GM12878 (cell line): ENCODE results near the gene IRF1. TPM values are rescaled to one million over a fixed set of nuclear protein-coding genes. Genes with fewer than 3 reads are reported as not detected.

Experiments
- ATAC-seq: fragments of 200-7000 bp; cut with Tn5 transposase; 3 replicates; pipeline ENCODE4 v1.9.1; 2020; ENCODE audit warnings: mild to moderate bottlenecking, moderate library complexity
- BruUV-seq: library from RNA; stranded (reverse); fragments of 400-500 nt; replicated peaks from 2 replicates; lab custom pipeline; 2021; lab: Mats Ljungman, UMichigan
- CTCF ChIA-PET: fragments of 300-600 bp; sonication (Branson Sonifier 250); formaldehyde crosslinking; extraction: SDS; loops from one replicate; lab custom pipeline; 2021; ENCODE audit warnings: inconsistent platforms; lab: Yijun Ruan, JAX
- POLR2A ChIA-PET: fragments of 350-600 bp; formaldehyde crosslinking; extraction: SDS; loops from one replicate; lab custom pipeline; 2021; ENCODE audit warnings: inconsistent platforms; lab: Charles Lee
- RAD21 ChIA-PET: fragments of 300-600 bp; sonication (Branson Sonifier 250); formaldehyde crosslinking; loops from one replicate; lab custom pipeline; 2023; ENCODE audit warnings: antibody characterized with exemption; ENCODE audit not compliant: unreplicated experiment; lab: Charles Lee
- SMC1A ChIA-PET: fragments of 300-600 bp; sonication (Branson Sonifier 250); formaldehyde crosslinking; loops from one replicate; lab custom pipeline; 2023; ENCODE audit not compliant: unreplicated experiment, uncharacterized antibody; lab: Charles Lee
- DNase-seq: peaks from one replicate; pipeline ENCODE4 v3.0.0-alpha.2; 2011; ENCODE audit warnings: low read depth, low spot score
- FAIRE-seq: peaks from 3 replicates; lab custom pipeline; 2011; peaks lifted over from hg19 to GRCh38; lab: Jason Lieb, UNC
- H2AFZ ChIP-seq: 2 replicates; pipeline ENCODE4 v1.6.0; 2011; ENCODE audit warnings: low read depth, low read length, control low read depth; ENCODE audit not compliant: control insufficient read depth
- H3K27ac ChIP-seq: 2 replicates; pipeline ENCODE4 v1.5.1; 2011; ENCODE audit warnings: control low read depth; ENCODE audit not compliant: control insufficient read depth, insufficient read depth
- H3K27me3 ChIP-seq, 2 experiments: replicated peaks in 1 of 2; 2 replicates each; pipeline versions ENCODE4 v1.6.0 to v1.6.1; 2011; ENCODE audit warnings: low read length in 1 of 2; ENCODE audit not compliant: control insufficient read depth in 2 of 2, insufficient read depth in 2 of 2
- H3K36me3 ChIP-seq, 2 experiments: 2 replicates each; pipeline ENCODE4 v1.5.1; 2011; ENCODE audit warnings: low read length in 1 of 2; ENCODE audit not compliant: control insufficient read depth in 2 of 2, insufficient read depth in 2 of 2
- H3K4me1 ChIP-seq: 2 replicates; pipeline ENCODE4 v1.6.1; 2011; ENCODE audit warnings: mild to moderate bottlenecking, low read length, moderate library complexity, mixed read lengths; ENCODE audit not compliant: control insufficient read depth, insufficient read depth
- H3K4me2 ChIP-seq: 2 replicates; pipeline ENCODE4 v1.6.0; 2011; ENCODE audit warnings: control low read depth; ENCODE audit not compliant: control insufficient read depth, insufficient read depth
- H3K4me3 ChIP-seq: fragments of 200-600 bp; sonication (generic); 2 replicates; pipeline ENCODE4 v1.5.1; 2016
- H3K79me2 ChIP-seq: 2 replicates; pipeline ENCODE4 v1.6.0; 2011; ENCODE audit warnings: low read length; ENCODE audit not compliant: control insufficient read depth, insufficient read depth
- H3K9ac ChIP-seq: 2 replicates; pipeline ENCODE4 v1.8.0; 2011; ENCODE audit warnings: low read length, control low read depth, mixed read lengths; ENCODE audit not compliant: control insufficient read depth, insufficient read depth
- H3K9me3 ChIP-seq: replicated peaks from 3 replicates; pipeline ENCODE4 v1.5.1; 2011; ENCODE audit warnings: mild to moderate bottlenecking, low read length; ENCODE audit not compliant: control insufficient read depth, insufficient read depth
- H4K20me1 ChIP-seq: 2 replicates; pipeline ENCODE4 v1.6.0; 2011; ENCODE audit not compliant: control insufficient read depth, insufficient read depth
- CBX5 ChIP-seq: sonication (generic); IDR thresholded peaks from 2 replicates; pipeline ENCODE4 v1.6.1; 2016; ENCODE audit warnings: low read depth, moderate library complexity, mild to moderate bottlenecking, inconsistent platforms
- FOXM1 ChIP-seq: IDR thresholded peaks from 2 replicates; pipeline ENCODE4 v1.6.1; 2012; ENCODE audit warnings: low read depth, mild to moderate bottlenecking, inconsistent platforms, low read length, moderate library complexity
- NR2C1 ChIP-seq: fragments of 450-650 bp; IDR thresholded peaks from 2 replicates; pipeline ENCODE4 v1.6.1; 2017; ENCODE audit warnings: antibody characterized with exemption, mild to moderate bottlenecking, moderate library complexity
- NR2F1 ChIP-seq: fragments of 450-650 bp; conservative IDR thresholded peaks from 2 replicates; pipeline ENCODE4 v1.6.1; 2017; ENCODE audit warnings: mild to moderate bottlenecking
- POLR2A ChIP-seq: IDR thresholded peaks from 2 replicates; pipeline ENCODE4 v1.6.1; 2011; ENCODE audit warnings: low read depth, mild to moderate bottlenecking, low read length
- RELA ChIP-seq: fragments of 450-650 bp; IDR thresholded peaks from 2 replicates; pipeline ENCODE4 v1.8.0; 2014; ENCODE audit warnings: borderline replicate concordance; ENCODE audit not compliant: partially characterized antibody
- SREBF1 ChIP-seq: IDR thresholded peaks from 2 replicates; pipeline ENCODE4 v1.6.1; 2012; ENCODE audit warnings: mild to moderate bottlenecking, low read length
- WGBS: methylation state at CpG from one replicate; pipeline ENCODE4 v1.1.6; 2016; ENCODE audit warnings: low lambda C conversion rate; ENCODE audit not compliant: insufficient replicate concordance, insufficient coverage; ENCODE audit errors: missing lambda C conversion rate; 5-methylcytosine and 5-hydroxymethylcytosine counted together
- in situ Hi-C: fragments of 300-500 bp; cut with MboI; formaldehyde crosslinking; loops from 9 replicates; pipeline ENCODE4 v1.14.3; 2018; ENCODE audit warnings: mixed read lengths
- intact Hi-C: fragments of 100-400 bp; cut with micrococcal nuclease; formaldehyde crosslinking; loops from one replicate; pipeline ENCODE4 v1.14.2; 2022; ENCODE audit not compliant: unreplicated experiment
- polyA plus RNA-seq, 11 experiments: library from polyadenylated mRNA; depleted of rRNA in 4 of 11; unstranded in 6 of 11; stranded (reverse) in 5 of 11; fragments of >200 nt; fragmentation: Nextera tagmentation in 4 of 11; fragmentation: Illumina TruSeq in 1 of 11; extraction: Ambion mirVana in 4 of 11; extraction: Trizol in 1 of 11; gene quantifications; 1 replicate in 1 of 11; 2 replicates in 10 of 11; pipeline versions ENCODE4 v1.2.1 to v1.2.3, GENCODE V29; 2011 to 2016; ENCODE audit warnings: inconsistent platforms in 2 of 11, missing spikeins in 2 of 11, low read depth in 1 of 11
- total RNA-seq, 4 experiments: library from RNA; depleted of rRNA in 3 of 4; stranded (reverse); fragments of >200 nt in 3 of 4; fragmentation: Illumina TruSeq in 1 of 4; extraction: Trizol in 1 of 4; gene quantifications; 2 replicates each; pipeline versions ENCODE4 v1.2.1 to v1.2.3, GENCODE V29; 2013 to 2021

IRF1 gene
- total and polyA plus RNA-seq, 10 of the 15 experiments (the other 5 are each of a cell fraction or from before 2014, with no cell fraction given), result 6.9 to 68.0 (median 49.6) TPM

- SMC1A ChIA-PET, result interaction anchor here (1.0 to 15.9 kb wide), 4 partner anchors 12 to 55 kb away, joined by 3 to 300 read pairs (median 6); no protein-coding TSS in a partner anchor
- H3K4me3 ChIP-seq, result no peak overlapping the region
- FAIRE-seq (no peak), DNase-seq (no peak), ATAC-seq (no peak)
- intact Hi-C loops (no loop called here), in situ Hi-C loops (loop anchor here (5.0 kb wide), 1 partner anchor 53 kb away; no protein-coding TSS in a partner anchor)
- TF ChIP-seq POLR2A (peak; percentile 11), NR2F1 (no peak), NR2C1 (no peak), SREBF1 (no peak)
- CTCF ChIA-PET, result interaction anchor here (0.7 to 2.6 kb wide), 3 partner anchors 16 to 52 kb away, joined by 3 to 8 read pairs (median 5); no protein-coding TSS in a partner anchor
- H3K4me1 ChIP-seq, result peaks cover 42% of the 10 kb centered on the region
- WGBS, result 38% methylated on average over 4 of the region's 4 CpGs
- POLR2A ChIA-PET, result interaction anchor here (1.3 to 16.7 kb wide), 4 partner anchors 8 to 58 kb away, joined by 3 to 178 read pairs (median 4); partner anchors contain the start of gene IRF1
- H4K20me1 ChIP-seq, result no peaks in the 10 kb centered on the region
- no peaks in the 10 kb centered on the region for H3K9me3 ChIP-seq
- H3K4me2 ChIP-seq, result no peak overlapping the region
- RAD21 ChIA-PET, result interaction anchor here (0.8 to 1.9 kb wide), 4 partner anchors 8 to 21 kb away, joined by 4 to 8 read pairs (median 5); partner anchors contain the start of gene IRF1
- no peaks in the 10 kb centered on the region for H3K27me3 ChIP-seq
- H3K36me3 ChIP-seq, result peaks cover 0 to 6% of the 10 kb centered on the region in 2 experiments; a peak in 2 of 4 replicates
- H3K9ac ChIP-seq, result no peak overlapping the region
- H2AFZ ChIP-seq, result no peak overlapping the region
- no peak overlapping the region for H3K27ac ChIP-seq
- BruUV-seq, result no TSS peak
- H3K79me2 ChIP-seq, result no peaks in the 10 kb centered on the region; the same call in 1 of the 2 replicates
These were observed 15.6 kb downstream of the IRF1 start for GRCh38 chr5:132474881-132475496.

GRCh38 chr5:132474131-132474723, 16.3 kb downstream of the IRF1 start:
- H3K27ac ChIP-seq, result no peak overlapping the region
- no peaks in the 10 kb centered on the region for H3K27me3 ChIP-seq
- no peaks in the 10 kb centered on the region for H3K9me3 ChIP-seq
- H3K4me1 ChIP-seq, result peaks cover 38% of the 10 kb centered on the region
- 80% methylated on average over 3 of the region's 3 CpGs for WGBS
- no peaks in the 10 kb centered on the region; the same call in 1 of the 2 replicates for H3K79me2 ChIP-seq
- no TSS peak for BruUV-seq
- no peak overlapping the region for H2AFZ ChIP-seq
- ChIA-PET CTCF (interaction anchor here (0.7 to 12.8 kb wide), 4 partner anchors 15 to 52 kb away, joined by 3 to 139 read pairs (median 6); no protein-coding TSS in a partner anchor), POLR2A (interaction anchor here (1.0 to 16.7 kb wide), 5 partner anchors 9 to 57 kb away, joined by 3 to 178 read pairs (median 4); partner anchors contain the start of gene IRF1), SMC1A (interaction anchor here (0.8 to 15.9 kb wide), 7 partner anchors 9 to 86 kb away, joined by 3 to 300 read pairs (median 4); no protein-coding TSS in a partner anchor), RAD21 (interaction anchor here (0.8 to 1.9 kb wide), 4 partner anchors 7 to 22 kb away, joined by 4 to 8 read pairs (median 5); partner anchors contain the start of gene IRF1)
- in situ Hi-C loops, result loop anchor here (5.0 kb wide), 1 partner anchor 52 kb away; no protein-coding TSS in a partner anchor
- no peak for DNase-seq
- no peaks in the 10 kb centered on the region for H4K20me1 ChIP-seq
- TF ChIP-seq FOXM1 (no peak), CBX5 (no peak), RELA (no peak)
- no peak overlapping the region for H3K9ac ChIP-seq
- no peak for FAIRE-seq
- no peak for ATAC-seq
- H3K4me2 ChIP-seq, result no peak overlapping the region
- H3K4me3 ChIP-seq, result no peak overlapping the region
- intact Hi-C loops, result no loop called here
- H3K36me3 ChIP-seq, result peaks cover 0 to 6% of the 10 kb centered on the region in 2 experiments; a peak in 3 of 4 replicates
